HG02798 (cell line): ENCODE data around the gene HOXA2.

Source experiments
- ATAC-seq: cut with Tn5 transposase; IDR thresholded peaks from one replicate; pipeline ENCODE4 v1.9.1; 2021; ENCODE audit warnings: mild to moderate bottlenecking; ENCODE audit not compliant: unreplicated experiment, poor library complexity

The HOXA2 gene

GRCh38 chr7:27102581-27103442 lies at the start of gene HOXA2:
HOXA2 (minus strand) TSS chr7:27102683; CDS start chr7:27102500, 183 bp downstream.
- ATAC-seq: no peak

DNA sequence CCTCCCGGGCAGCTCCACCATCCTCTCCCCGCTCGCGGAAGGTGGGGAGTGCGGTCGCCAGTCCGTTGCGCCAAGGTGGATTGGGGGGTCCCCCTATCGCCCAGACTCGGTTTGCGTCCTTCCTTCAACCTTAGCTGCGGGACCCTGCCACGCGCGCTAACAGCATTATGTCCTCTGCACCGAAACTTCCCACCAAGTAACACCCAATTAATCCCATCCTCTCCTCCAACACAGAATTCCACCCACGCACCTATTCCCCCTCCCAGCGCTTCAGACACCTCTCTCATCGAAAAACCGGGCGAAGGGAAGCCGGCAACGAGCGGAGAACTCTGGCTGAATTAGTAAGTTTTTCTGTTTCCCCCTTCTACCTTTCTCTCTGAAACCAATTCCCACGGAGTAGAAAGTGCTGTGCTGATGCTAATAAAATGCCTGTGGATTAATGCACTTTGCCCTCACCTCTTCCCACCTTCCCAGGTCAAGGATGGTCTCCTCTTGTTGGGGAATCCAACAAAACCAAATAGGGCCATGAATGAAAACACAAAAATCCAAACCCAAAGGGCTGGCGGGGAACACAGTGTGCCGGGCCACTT lies 49.0 kb upstream of the HOXA2 start:
- ATAC-seq: no peak

GRCh38 chr7:27150568-27151340 lies 48.3 kb upstream of the HOXA2 start:
- peak; percentile 88 for ATAC-seq

DNA sequence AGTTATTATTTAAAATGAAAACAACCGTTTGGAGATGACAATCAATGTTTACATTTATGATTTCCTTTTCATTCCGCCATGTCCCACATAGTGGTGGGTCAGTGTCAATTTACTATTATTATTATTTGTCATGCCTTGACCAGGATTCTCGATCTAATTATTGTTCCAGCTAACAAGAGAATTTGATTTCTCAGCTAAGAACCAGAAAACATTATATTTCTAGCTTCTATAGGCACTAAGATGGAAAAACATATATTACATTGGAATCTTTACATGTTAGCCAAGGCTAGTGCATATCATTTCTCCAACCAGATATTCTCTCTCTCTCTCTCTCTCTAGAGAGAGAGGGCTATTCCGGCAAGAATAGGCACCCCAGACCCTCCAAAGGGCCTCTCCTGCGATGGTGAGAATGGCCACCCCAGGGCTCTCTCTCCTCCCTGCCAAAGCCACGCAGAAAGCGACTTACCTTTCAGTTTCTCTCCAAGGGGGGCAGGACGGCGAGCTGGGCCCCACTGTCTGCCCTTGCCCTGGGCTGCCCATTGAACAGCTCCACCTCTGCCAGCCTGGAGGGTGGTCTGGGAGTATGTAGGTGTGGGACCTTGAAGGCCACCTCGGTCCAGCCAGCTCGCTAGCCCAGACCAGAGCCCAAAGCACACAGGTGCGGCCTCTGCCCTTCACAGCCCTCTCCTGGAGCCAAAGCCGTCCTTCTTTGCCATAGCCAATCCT lies 47.5 kb upstream of the HOXA2 start:
- ATAC-seq: peak; percentile 11

GRCh38 chr7:27148756-27149641 lies 46.5 kb upstream of the HOXA2 start:
- ATAC-seq: no peak

- no peak for ATAC-seq
Measured at GRCh38 chr7:27148031-27148755, 45.7 kb upstream of the HOXA2 start.

DNA sequence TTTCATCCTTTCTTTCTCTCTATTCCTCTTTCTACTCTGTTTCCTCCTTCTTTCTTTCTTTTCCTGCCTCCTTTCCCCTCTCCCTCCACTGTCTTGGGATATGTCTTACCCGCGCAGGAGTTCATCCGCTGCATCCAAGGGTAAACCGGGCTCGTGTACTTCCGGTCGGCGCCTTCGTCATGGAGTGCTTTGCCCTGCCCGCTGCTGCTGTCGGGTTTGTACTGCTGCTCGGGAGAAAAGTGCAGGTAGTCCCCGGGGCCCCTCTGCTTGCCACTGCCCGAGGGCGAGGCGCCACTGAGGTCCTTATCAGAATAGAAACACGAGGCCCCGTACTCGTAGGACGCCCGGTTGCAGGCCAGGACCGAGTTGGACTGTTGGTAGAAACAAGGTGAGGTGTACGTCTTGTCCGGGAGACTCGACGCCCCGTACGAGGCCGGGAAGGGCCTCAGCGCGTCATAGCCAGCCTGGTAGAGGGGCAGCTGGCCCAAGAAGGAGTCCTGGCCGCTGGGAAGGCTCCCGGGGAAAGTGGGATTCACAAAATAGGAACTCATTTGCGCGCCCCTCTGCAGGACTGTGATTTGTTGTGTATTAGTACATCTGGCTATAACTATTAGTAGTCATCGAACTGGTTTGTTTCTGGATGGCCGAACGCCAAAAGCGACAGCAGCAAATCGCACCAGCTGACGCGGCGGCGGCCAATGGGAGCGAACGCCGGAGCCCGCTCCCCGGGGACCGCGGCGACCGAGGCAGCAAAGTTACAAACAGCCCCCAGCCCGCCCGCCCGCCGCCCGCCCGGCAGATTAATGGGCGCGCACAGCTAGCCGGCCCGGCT lies 44.9 kb upstream of the HOXA2 start, which contains the start of gene HOXA6:
Gene HOXA6 (minus strand): TSS at position 576 of the 832 bp plus-strand sequence. CDS start 25 bp downstream, at position 551.
- no peak for ATAC-seq

DNA sequence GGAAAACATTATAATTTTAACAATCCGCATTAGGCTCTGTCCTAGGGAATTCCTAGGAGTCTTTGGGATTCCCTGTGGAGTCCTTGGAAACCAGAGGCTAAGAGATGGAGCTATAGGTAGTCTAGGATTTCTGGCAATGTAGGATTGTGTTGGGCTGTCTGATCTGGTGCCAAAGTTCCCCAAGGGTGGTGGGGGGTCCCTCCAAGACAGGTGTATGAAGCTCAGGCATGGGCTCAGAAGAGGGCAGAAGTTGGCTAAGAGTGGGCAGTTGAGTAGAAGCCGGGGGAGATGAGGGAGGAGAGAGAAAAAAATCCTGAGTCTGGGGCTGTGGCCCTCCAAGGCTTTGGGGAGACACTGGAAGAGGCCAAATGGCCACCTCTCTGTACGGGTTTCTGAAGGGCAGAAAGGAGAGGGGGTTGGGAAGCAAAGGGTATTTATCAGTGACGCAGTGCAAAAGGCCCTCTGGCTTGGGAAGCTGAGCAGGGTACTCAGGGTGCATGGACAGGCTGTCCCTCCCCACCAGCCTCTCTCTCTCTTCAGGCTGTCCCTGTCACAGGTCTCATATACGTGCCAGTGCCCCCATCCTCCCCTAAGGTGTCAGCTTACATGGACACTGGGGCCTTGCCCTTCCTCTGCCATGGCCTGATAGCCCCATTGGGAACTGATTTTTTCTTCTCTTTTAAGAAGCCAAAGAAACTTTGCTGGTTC lies 44.2 kb upstream of the HOXA2 start:
- no peak for ATAC-seq

DNA sequence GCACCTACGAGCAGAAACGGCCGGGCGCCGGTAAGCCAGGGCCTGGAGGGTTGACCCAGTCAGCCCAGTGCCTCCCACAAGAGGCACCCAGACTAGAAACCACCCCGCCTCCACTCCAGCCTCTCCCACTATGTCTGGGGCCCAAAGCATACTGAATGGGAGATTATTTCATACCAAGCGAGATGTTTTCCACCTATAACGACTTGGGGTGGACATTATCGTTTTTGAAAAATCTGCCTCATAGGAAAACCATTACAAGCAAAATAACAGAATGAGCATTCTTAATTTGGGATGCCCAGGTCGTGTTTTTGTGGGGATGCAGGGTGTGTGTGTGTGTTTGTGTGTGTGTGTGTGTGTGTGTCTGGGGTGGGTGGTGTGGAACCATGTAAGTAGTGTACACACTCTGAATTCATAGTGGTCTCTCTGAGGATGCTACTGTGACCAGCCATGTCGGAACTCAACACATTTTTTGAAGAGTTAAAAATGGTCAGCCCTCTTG lies 43.5 kb upstream of the HOXA2 start:
- no peak for ATAC-seq

DNA sequence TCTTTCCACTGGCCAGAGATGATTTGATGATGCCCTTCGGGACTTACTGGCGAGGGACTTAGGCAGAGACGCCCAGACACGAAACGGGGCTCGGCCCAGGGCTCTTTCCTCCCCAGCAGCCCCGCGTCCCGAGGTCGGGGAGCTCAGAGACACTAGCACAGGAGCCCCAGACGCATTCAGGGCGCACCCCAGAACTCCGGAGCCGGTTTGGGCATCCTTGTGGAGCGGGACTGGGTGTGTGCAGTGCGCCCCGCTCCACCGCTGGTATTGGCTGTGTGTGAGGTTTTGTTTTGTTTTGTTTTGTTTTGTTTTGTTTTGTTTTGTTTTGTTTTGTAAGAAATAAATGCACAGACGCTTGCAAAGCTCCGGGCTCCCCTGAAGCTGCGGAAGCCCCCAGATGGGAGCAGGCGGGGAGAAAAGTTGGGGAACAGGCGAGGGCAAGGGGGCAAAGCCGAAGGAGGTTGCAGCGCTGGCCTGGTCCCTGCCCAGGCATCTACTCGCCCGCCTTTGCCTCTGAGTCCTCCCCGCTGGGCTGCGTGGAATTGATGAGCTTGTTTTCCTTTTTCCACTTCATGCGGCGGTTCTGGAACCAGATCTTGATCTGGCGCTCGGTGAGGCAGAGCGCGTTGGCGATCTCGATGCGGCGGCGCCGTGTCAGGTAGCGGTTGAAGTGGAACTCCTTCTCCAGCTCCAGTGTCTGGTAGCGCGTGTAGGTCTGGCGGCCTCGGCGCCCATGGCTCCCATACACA lies 42.9 kb upstream of the HOXA2 start:
- ATAC-seq: no peak

DNA sequence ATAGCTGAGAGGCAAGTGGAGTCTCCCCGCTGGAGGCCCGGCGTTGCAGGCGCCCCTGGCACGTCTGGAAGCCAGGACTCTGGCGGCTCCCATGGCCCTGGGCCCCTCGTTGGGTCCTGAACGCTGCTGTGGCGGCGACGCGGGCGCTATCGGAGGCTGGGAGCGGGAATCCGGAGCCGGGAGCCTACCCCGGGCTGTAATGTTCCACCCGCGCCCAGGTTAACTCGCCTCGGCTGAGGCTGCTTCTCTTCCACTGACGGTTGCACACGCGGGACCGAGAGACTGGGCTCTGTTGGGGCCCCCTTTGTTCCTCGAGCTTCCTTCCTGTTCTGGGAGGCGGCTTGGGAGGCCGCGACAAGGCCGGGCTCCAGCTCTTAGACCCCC lies 42.3 kb upstream of the HOXA2 start:
- ATAC-seq: no peak

DNA sequence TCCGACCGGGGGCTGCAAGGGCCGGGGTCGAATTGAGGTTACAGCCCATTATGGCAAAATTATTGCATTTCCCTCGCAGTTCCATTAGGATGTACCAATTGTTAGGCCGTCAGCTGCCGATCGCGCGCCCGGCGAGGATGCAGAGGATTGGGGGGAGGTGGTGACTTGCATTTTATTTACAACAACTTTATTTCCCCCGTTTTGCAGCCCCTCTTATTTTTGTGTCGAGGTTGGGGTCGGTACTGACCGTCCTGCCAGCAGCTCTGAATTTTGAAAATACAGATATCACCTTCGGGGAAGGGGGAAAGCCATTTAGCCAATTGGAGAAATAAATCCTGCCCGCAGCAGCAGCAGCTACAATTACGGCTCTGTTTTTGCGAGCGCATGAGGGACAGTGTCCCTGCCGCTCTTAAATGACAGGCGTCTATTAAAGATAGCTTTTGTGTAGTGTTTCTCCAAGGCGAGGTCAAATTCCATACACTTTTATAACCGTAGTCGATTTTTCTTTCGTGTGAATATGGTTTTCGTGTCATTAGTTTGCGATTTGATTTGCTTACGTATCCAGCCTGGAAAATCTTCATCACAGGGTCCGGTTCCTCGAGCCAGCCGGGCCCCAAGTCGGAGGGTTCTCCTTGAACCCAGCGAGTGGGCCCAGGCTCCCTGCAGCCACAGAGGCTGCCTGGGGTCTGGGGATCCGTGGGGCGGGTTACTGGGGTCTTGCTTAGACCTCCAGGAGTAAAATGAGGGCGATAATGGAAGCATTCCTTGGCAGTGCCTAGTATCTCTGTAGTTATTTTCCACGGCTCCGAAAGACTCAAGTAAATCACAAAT lies 41.7 kb upstream of the HOXA2 start:
- no peak for ATAC-seq

DNA sequence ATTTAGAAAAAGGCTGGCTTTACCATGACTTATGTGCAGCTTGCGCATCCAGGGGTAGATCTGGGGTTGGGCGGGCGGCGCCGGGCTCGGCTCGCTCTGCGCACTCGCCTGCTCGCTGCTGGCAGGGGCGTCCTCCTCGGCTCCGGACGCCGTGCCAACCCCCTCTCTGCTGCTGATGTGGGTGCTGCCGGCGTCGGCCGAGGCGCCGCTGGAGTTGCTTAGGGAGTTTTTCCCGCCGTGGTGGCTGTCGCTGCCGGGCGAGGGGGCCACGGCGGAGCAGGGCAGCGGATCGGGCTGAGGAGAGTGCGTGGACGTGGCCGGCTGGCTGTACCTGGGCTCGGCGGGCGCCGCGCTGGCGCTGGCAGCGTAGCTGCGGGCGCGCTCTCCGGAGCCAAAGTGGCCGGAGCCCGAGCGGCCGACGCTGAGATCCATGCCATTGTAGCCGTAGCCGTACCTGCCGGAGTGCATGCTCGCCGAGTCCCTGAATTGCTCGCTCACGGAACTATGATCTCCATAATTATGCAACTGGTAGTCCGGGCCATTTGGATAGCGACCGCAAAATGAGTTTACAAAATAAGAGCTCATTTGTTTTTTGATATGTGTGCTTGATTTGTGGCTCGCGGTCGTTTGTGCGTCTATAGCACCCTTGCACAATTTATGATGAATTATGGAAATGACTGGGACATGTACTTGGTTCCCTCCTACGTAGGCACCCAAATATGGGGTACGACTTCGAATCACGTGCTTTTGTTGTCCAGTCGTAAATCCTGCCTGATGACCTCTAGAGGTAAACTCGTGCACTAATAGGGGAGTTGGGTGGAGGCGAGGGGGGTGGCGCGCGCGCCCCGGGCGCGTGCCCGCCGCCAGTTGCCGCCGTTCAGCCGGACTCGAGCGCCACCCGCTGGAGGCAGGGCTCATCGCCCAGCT lies 40.8 kb upstream of the HOXA2 start, which contains the start of gene HOXA5:
Gene HOXA5 (minus strand): TSS at position 659 of the 927 bp plus-strand sequence. CDS start 74 bp downstream, at position 585.
- no peak for ATAC-seq

- no peak for ATAC-seq
Measured at GRCh38 chr7:27142580-27143022, 40.1 kb upstream of the HOXA2 start.
